ENCODE measurements around the gene ADAMTS7. TPM values are rescaled to one million over a fixed set of nuclear protein-coding genes. Genes with fewer than 3 reads are reported as not detected.
"Not testable (repeated sequence)": the region's sequence is repeated elsewhere in the genome, so short reads cannot be mapped to it uniquely, and the experiment has no call there.

Gene ADAMTS7
- total and polyA plus RNA-seq, 2 of the 4 experiments (the other 2 are of a cell fraction), result 1.4 to 12.6 TPM

GRCh38 chr15:78747877-78748276, 63.4 kb downstream of the ADAMTS7 start:
- H4K20me1 ChIP-seq (ENCODE audit: insufficient read depth, low read length); H2BK15ac ChIP-seq (ENCODE audit: low read depth, low read length); H2BK5ac ChIP-seq (ENCODE audit: low read depth, low read length, poor library complexity, severe bottlenecking); H3K23ac ChIP-seq (ENCODE audit: low read depth, low read length); H2AFZ ChIP-seq (replicated peaks; ENCODE audit: low read length, poor library complexity); H3K9me3 ChIP-seq (ENCODE audit: control insufficient read depth, insufficient read depth, low read length); H2AK5ac ChIP-seq (ENCODE audit: low read depth, low read length); H3K9me1 ChIP-seq (ENCODE audit: insufficient read depth, low read length); H3K18ac ChIP-seq (ENCODE audit: low read depth, low read length); dilution Hi-C loops (cut with HindIII; ENCODE audit: low sequenced_read_pairs, unreplicated experiment); H4K91ac ChIP-seq (ENCODE audit: insufficient read depth, low read depth, low read length); CTCF ChIA-PET; H3K27me3 ChIP-seq (ENCODE audit: control insufficient read depth, insufficient read depth, low read length); H3K4me2 ChIP-seq (ENCODE audit: low read depth, low read length); H3K27ac ChIP-seq (ENCODE audit: insufficient read depth, low read length); H4K8ac ChIP-seq (ENCODE audit: low read depth in 2 of 2, low read length in 2 of 2); intact Hi-C loops (cut with micrococcal nuclease); in situ Hi-C loops (cut with MboI; ENCODE audit: low sequenced_read_pairs); ATAC-seq (ENCODE audit: low read depth); H2BK20ac ChIP-seq (ENCODE audit: low read depth, low read length); H2AK9ac ChIP-seq (replicated peaks; ENCODE audit: low read depth, low read length, poor library complexity); DNase-seq; H3K36me3 ChIP-seq (ENCODE audit: control insufficient read depth, insufficient read depth, low read length); BruUV-seq (replicated peaks); POLR2A ChIA-PET (ENCODE audit: unreplicated experiment); H3K4me3 ChIP-seq (ENCODE audit: insufficient read depth, low read depth, low read length); H3K4ac ChIP-seq (ENCODE audit: low read depth, low read length); H3K56ac ChIP-seq (ENCODE audit: extremely low read depth, insufficient read depth, low read length); H4K5ac ChIP-seq (ENCODE audit: low read depth, low read length); H3K79me1 ChIP-seq (ENCODE audit: low read depth in 1 of 2, low read length in 2 of 2); H3K4me1 ChIP-seq (ENCODE audit: control insufficient read depth, insufficient read depth, low read length); H3K14ac ChIP-seq (replicated peaks; ENCODE audit: low read depth, low read length); H3K9ac ChIP-seq (ENCODE audit: low read depth, low read length); H2BK120ac ChIP-seq (ENCODE audit: low read depth, low read length): not testable (repeated sequence)
- no CpG with 5 or more reads among the region's 7 CpGs for WGBS, 2 experiments (ENCODE audit: extremely low coverage in 2 of 2, insufficient read length in 1 of 2)

GRCh38 chr15:78741674-78742073, 69.6 kb downstream of the ADAMTS7 start:
- H3K9me3 ChIP-seq (ENCODE audit: control insufficient read depth, insufficient read depth, low read length); POLR2A ChIA-PET (ENCODE audit: unreplicated experiment); BruUV-seq (replicated peaks); H3K79me1 ChIP-seq (ENCODE audit: low read depth in 1 of 2, low read length in 2 of 2); H3K56ac ChIP-seq (ENCODE audit: extremely low read depth, insufficient read depth, low read length); H3K18ac ChIP-seq (ENCODE audit: low read depth, low read length); H4K20me1 ChIP-seq (ENCODE audit: insufficient read depth, low read length); H3K27me3 ChIP-seq (ENCODE audit: control insufficient read depth, insufficient read depth, low read length); ATAC-seq (ENCODE audit: low read depth); intact Hi-C loops (cut with micrococcal nuclease); H2AK9ac ChIP-seq (replicated peaks; ENCODE audit: low read depth, low read length, poor library complexity); H3K27ac ChIP-seq (ENCODE audit: insufficient read depth, low read length); in situ Hi-C loops (cut with MboI; ENCODE audit: low sequenced_read_pairs); H3K9ac ChIP-seq (ENCODE audit: low read depth, low read length); H2BK5ac ChIP-seq (ENCODE audit: low read depth, low read length, poor library complexity, severe bottlenecking); H2BK120ac ChIP-seq (ENCODE audit: low read depth, low read length); H3K4ac ChIP-seq (ENCODE audit: low read depth, low read length); DNase-seq; H4K91ac ChIP-seq (ENCODE audit: insufficient read depth, low read depth, low read length); H2AK5ac ChIP-seq (ENCODE audit: low read depth, low read length); H4K5ac ChIP-seq (ENCODE audit: low read depth, low read length); H3K14ac ChIP-seq (replicated peaks; ENCODE audit: low read depth, low read length); H3K36me3 ChIP-seq (ENCODE audit: control insufficient read depth, insufficient read depth, low read length); H2BK15ac ChIP-seq (ENCODE audit: low read depth, low read length); H3K4me1 ChIP-seq (ENCODE audit: control insufficient read depth, insufficient read depth, low read length); H2AFZ ChIP-seq (replicated peaks; ENCODE audit: low read length, poor library complexity); H4K8ac ChIP-seq (ENCODE audit: low read depth in 2 of 2, low read length in 2 of 2); dilution Hi-C loops (cut with HindIII; ENCODE audit: low sequenced_read_pairs, unreplicated experiment); H2BK20ac ChIP-seq (ENCODE audit: low read depth, low read length); H3K9me1 ChIP-seq (ENCODE audit: insufficient read depth, low read length); H3K4me3 ChIP-seq (ENCODE audit: insufficient read depth, low read depth, low read length); H3K23ac ChIP-seq (ENCODE audit: low read depth, low read length); H3K4me2 ChIP-seq (ENCODE audit: low read depth, low read length): not testable (repeated sequence)
- CTCF ChIA-PET, result interaction anchor here (1.0 kb wide), 1 partner anchor 9 kb away, joined by 3 read pairs; no protein-coding TSS in a partner anchor
- WGBS, 2 experiments (ENCODE audit: extremely low coverage in 2 of 2, insufficient read length in 1 of 2), result no CpG with 5 or more reads among the region's 4 CpGs

All from IMR-90 (cell line).